ENCODE data around the gene MIEF1. TPM values are rescaled to one million over a fixed set of nuclear protein-coding genes. Genes with fewer than 3 reads are reported as not detected.

The MIEF1 gene
- total and polyA plus RNA-seq, 2 of the 8 experiments (the other 6 are each of a cell fraction or from before 2014, with no cell fraction given) = 16.8 to 32.7 TPM

DNA sequence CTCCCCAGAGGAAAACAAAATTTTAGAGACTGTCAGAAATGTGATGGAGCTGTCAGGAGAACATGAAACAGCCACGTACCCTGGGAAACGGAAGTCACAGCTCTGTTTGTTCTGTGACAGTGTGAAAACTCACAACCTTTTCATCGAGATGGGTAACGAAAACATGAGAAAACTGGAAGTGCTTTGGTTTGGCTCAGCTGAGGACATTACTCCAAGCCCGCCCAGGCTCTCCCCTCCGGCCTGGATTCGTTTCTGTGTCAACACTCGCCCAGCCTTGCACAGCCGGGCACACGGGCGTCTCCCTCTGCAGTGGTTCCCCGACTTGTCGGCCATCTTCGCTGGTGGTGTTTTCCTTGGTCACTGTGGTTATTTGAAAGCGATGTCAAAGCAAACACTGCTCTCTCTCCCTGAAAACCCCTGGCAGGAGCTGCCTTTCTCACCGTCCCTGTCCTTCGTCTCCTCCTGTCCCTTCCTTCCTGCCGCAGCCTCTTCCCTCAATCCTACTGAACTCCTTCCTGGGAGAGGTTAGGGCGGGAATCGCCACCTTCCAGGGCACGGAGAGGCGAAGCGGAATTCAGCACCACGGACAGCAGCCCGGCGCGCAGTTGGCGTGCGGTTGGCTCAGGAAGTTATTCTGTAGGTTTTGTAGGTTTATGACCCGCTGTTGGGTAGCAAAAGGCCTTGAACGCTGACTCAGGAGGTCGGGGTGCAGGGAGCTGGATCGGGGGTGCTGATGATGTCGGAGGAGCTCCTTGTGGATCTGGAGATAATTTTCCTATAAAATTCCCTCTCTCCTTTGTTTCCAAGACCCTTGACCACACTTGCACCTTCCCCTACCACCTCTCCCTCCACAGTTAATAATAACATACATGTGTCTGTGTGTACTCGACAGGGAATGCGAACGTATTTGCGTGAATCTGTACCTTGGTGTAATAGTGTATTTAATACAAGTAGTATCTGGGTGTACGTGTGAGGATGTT lies 43.6 kb downstream of the MIEF1 start (continued):
- TF ChIP-seq RAD21 (IDR thresholded peaks at IDR 0.05 in 1 of 2, conservative IDR thresholded peaks at IDR 0.05 in 1 of 2; ENCODE audit: low read depth in 2 of 2, low read length in 2 of 2) = peak; percentile 18 to 26; a peak in 2 of 4 replicates
- TF ChIP-seq MAFK (IDR thresholded peaks at IDR 0.05; ENCODE audit: low read depth, low read length) = no peak
- TF ChIP-seq KDM4A (IDR thresholded peaks at IDR 0.05; ENCODE audit: low read depth, low read length, severe bottlenecking) = no peak
- TF ChIP-seq CREB1 (IDR thresholded peaks at IDR 0.05) = peak; percentile 45; the same call in 1 of the 2 replicates
- TF ChIP-seq RBBP5 (IDR thresholded peaks at IDR 0.05; ENCODE audit: borderline replicate concordance, low read depth, low read length) = no peak
- TF ChIP-seq GTF2F1 (IDR thresholded peaks at IDR 0.05; ENCODE audit: borderline replicate concordance, low read depth, low read length) = no peak
- no peak for TF ChIP-seq RFX5 (IDR thresholded peaks at IDR 0.05; ENCODE audit: borderline replicate concordance, low read depth, low read length)
- TF ChIP-seq ASH2L (IDR thresholded peaks at IDR 0.05; ENCODE audit: low read length) = no peak
- no peak for TF ChIP-seq TCF12 (IDR thresholded peaks at IDR 0.05; ENCODE audit: low read depth, low read length)
- no peak for TF ChIP-seq RNF2 (IDR thresholded peaks at IDR 0.05; ENCODE audit: borderline replicate concordance, low read depth, low read length, missing control alignments, poor library complexity, severe bottlenecking)
- no peak for TF ChIP-seq TAF7 (optimal IDR thresholded peaks at IDR 0.05; ENCODE audit: borderline replicate concordance, low read depth, low read length)
- TF ChIP-seq SAP30 (IDR thresholded peaks at IDR 0.05; ENCODE audit: insufficient read depth, insufficient replicate concordance, low read length) = no peak
- no peak for TF ChIP-seq USF2 (IDR thresholded peaks at IDR 0.05; ENCODE audit: low read length)
- TF ChIP-seq ATF2 (IDR thresholded peaks at IDR 0.05; ENCODE audit: low read length) = no peak
- TF ChIP-seq SP4 (IDR thresholded peaks at IDR 0.05; ENCODE audit: low read length) = no peak
- TF ChIP-seq KDM5A (IDR thresholded peaks at IDR 0.05; ENCODE audit: low read length) = no peak
- no peak for TF ChIP-seq BACH1 (IDR thresholded peaks at IDR 0.05; ENCODE audit: low read length)
- no peak for TF ChIP-seq SP1 (IDR thresholded peaks at IDR 0.05; ENCODE audit: low read depth, low read length)
- TF ChIP-seq YY1 (IDR thresholded peaks at IDR 0.05; ENCODE audit: low read depth, low read length) = no peak; the same call in 1 of the 2 replicates
- no peak for TF ChIP-seq HDAC6 (IDR thresholded peaks at IDR 0.05; ENCODE audit: low read depth, low read length)
- TF ChIP-seq SP2 (IDR thresholded peaks at IDR 0.05; ENCODE audit: low read length) = no peak
